Mesothelial cell of epicardium (in vitro differentiated cells): ENCODE results near the gene S100A3. TPM values are rescaled to one million over a fixed set of nuclear protein-coding genes. Genes with fewer than 3 reads are reported as not detected.

Source experiments
- DNase-seq, 2 experiments: peaks; one replicate each; pipeline ENCODE4 v3.0.0; 2021; ENCODE audit warnings: low spot score in 2 of 2; ENCODE audit not compliant: unreplicated experiment in 2 of 2
- H3K27ac Mint-ChIP-seq: 2 replicates; pipeline ENCODE4 v1.8.0; 2021; ENCODE audit warnings: mixed read lengths
- H3K27me3 Mint-ChIP-seq: 2 replicates; pipeline ENCODE4 v1.8.0; 2021; ENCODE audit warnings: low read depth, mixed read lengths
- H3K36me3 Mint-ChIP-seq: 2 replicates; pipeline ENCODE4 v1.8.0; 2021; ENCODE audit warnings: mixed read lengths
- H3K4me1 Mint-ChIP-seq: 2 replicates; pipeline ENCODE4 v1.8.0; 2021; ENCODE audit warnings: mixed read lengths
- H3K4me3 Mint-ChIP-seq: 2 replicates; pipeline ENCODE4 v1.8.0; 2021; ENCODE audit warnings: mild to moderate bottlenecking, moderate library complexity, mixed read lengths
- H3K9me3 Mint-ChIP-seq: 2 replicates; pipeline ENCODE4 v1.8.0; 2021; ENCODE audit warnings: mixed read lengths
- total RNA-seq: library from RNA; stranded (reverse); gene quantifications from 3 replicates; pipeline ENCODE4 v1.2.1, GENCODE V29; 2021
- TF ChIP-seq, protein P1 (sequence below): fragments of 200-600 bp; sonication (generic); IDR thresholded peaks from one replicate; pipeline ENCODE4 v1.5.0; 2021; ENCODE audit warnings: antibody characterized with exemption; ENCODE audit not compliant: unreplicated experiment

S100A3 gene
- total RNA-seq, 1 donor from 2014 or later = not detected

DNA sequence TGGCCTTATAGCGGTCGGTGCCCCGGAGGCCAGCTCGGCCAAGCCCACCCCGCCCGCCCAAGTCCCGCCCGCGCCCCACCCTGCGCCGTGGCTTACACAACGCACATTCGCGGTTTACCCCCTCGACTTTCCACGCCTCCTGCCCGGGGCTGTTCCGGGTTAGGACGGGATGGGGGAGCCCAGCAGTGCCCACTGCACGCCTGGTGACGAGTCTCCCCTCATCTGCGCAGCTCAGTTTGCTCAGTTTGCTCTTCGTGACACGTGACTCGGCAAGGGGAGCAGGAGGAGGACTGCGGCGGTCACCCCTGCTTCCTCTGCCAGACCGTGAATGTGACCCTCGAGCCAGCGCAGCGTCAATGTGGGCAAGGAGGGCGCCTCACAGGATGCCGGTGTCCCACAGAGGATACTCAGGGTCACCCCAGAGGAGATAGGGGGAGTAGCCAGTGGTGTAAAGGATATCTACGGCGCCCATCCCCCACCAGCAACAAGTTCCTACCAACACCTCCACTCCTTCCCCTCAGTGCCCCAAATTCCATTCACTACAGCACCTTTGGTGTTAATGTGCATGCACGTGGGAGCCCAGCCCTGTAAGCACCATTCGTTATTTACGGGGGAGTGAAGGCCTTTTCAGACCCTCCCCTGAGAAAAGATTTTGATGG, 12.9 kb downstream of the S100A3 start:
- TF ChIP-seq, protein P1, sequence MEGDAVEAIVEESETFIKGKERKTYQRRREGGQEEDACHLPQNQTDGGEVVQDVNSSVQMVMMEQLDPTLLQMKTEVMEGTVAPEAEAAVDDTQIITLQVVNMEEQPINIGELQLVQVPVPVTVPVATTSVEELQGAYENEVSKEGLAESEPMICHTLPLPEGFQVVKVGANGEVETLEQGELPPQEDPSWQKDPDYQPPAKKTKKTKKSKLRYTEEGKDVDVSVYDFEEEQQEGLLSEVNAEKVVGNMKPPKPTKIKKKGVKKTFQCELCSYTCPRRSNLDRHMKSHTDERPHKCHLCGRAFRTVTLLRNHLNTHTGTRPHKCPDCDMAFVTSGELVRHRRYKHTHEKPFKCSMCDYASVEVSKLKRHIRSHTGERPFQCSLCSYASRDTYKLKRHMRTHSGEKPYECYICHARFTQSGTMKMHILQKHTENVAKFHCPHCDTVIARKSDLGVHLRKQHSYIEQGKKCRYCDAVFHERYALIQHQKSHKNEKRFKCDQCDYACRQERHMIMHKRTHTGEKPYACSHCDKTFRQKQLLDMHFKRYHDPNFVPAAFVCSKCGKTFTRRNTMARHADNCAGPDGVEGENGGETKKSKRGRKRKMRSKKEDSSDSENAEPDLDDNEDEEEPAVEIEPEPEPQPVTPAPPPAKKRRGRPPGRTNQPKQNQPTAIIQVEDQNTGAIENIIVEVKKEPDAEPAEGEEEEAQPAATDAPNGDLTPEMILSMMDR = no peak
- Mint-ChIP-seq H3K27ac (no peak overlapping the region), H3K4me1 (peaks cover 33% of the 10 kb centered on the region), H3K36me3 (no peaks in the 10 kb centered on the region), H3K4me3 (peak overlapping the region; percentile 33), H3K9me3 (no peaks in the 10 kb centered on the region), H3K27me3 (no peaks in the 10 kb centered on the region)
- DNase-seq = no peak

DNA sequence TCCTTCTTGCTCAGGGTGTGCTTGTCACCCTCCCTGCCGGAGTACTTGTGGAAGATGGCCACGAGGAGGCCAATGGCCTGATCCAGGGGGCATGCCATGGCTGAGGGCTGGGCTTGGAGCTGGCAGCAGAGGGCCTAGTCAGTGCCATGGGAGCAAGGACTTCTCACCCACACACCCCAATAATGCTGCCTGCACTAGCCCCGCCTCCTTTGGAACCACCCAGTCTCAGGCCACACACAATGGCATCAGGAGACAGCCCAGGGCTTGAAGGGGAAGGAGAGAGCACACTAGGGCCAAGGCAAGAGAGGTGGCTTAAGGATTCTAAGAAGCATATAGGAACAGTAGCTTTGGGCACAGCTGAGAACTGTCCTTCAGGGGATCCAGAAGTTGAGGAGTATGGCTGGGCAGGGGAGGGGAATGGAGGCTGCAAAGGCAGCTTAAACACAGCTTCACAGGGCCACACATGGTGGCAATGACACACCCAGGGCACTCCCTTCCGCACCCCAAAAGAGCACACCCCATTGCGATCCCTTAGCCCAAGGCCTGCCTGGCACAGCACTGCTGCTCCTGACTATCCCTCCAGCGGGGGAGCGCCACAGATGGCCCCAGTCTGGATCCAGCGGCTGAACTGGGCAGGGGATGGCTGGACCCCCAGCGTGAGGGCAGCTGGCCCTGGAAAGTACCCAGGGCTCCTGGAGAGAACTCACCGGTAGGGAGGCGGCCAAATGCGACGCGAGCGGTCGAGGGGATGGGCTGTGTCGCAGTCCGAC, 13.6 kb downstream of the S100A3 start, which contains the start of gene S100A6:
Gene S100A6 (minus strand): TSS at position 750 of the 770 bp plus-strand sequence. CDS start 652 bp downstream, at position 98.
- no peaks in the 10 kb centered on the region for H3K9me3 Mint-ChIP-seq
- peaks cover 33% of the 10 kb centered on the region for H3K4me1 Mint-ChIP-seq
- no peaks in the 10 kb centered on the region for H3K27me3 Mint-ChIP-seq
- H3K36me3 Mint-ChIP-seq = no peaks in the 10 kb centered on the region
- TF ChIP-seq, protein P1 = no peak
- DNase-seq = no peak
- peak within 1 kb of the TSS; percentile 33 for H3K4me3 Mint-ChIP-seq
- no peak within 1 kb of the TSS for H3K27ac Mint-ChIP-seq

DNA sequence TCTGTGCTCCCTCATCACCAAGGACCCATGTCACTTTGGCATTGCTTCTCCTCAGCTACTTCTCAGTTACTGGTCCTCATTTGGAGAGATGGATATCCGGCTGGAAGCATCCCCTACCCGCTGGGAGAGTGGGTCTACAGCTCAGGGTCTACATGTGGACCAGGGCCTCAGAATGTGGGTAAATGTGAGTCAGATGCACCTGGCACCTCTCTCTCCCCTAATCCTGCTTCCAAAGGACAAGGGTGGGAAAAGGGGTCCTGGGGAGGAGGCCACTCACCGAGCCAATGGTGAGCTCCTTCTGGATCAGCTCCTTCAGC, 14.2 kb downstream of the S100A3 start:
- Mint-ChIP-seq H3K4me3 (no peak overlapping the region), H3K4me1 (peaks cover 33% of the 10 kb centered on the region), H3K9me3 (no peaks in the 10 kb centered on the region), H3K36me3 (no peaks in the 10 kb centered on the region), H3K27me3 (no peaks in the 10 kb centered on the region), H3K27ac (no peak overlapping the region)
- no peak for DNase-seq
- TF ChIP-seq, protein P1 = no peak

DNA sequence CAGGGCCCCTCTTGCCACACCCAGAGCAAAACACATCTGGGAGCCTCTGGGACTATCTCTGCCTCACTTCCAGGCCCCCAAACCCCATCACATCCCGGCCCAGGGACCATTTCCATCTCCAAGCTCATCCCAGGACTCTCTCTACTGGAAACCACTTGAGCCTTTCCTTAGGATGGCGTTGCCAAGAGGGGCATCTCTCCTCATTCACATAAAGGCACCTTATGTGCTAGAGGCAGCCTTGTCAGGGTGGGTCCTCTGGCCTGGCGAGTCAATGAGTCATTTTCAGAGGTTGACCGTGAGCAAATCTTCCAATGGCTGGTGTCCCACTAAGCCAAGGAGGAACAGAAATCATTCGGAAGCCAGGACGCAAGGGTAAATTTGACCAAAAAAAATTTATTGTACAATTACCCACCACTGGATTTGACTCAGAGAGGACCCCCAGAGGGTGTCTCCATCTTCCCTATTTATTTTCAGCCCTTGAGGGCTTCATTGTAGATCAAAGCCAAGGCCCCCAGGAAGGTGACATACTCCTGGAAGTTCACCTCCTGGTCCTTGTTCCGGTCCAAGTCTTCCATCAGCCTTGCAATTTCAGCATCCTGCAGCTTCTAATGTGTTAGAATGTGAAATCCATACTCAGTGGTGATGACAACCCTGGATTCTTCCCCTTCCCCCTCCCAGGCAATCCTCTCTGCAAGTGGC, 14.7 kb downstream of the S100A3 start:
- no peak overlapping the region for H3K27ac Mint-ChIP-seq
- H3K27me3 Mint-ChIP-seq = no peaks in the 10 kb centered on the region
- TF ChIP-seq, protein P1 = no peak
- no peak overlapping the region for H3K4me3 Mint-ChIP-seq
- no peak for DNase-seq
- H3K4me1 Mint-ChIP-seq = peaks cover 31% of the 10 kb centered on the region
- H3K9me3 Mint-ChIP-seq = no peaks in the 10 kb centered on the region
- no peaks in the 10 kb centered on the region for H3K36me3 Mint-ChIP-seq

DNA sequence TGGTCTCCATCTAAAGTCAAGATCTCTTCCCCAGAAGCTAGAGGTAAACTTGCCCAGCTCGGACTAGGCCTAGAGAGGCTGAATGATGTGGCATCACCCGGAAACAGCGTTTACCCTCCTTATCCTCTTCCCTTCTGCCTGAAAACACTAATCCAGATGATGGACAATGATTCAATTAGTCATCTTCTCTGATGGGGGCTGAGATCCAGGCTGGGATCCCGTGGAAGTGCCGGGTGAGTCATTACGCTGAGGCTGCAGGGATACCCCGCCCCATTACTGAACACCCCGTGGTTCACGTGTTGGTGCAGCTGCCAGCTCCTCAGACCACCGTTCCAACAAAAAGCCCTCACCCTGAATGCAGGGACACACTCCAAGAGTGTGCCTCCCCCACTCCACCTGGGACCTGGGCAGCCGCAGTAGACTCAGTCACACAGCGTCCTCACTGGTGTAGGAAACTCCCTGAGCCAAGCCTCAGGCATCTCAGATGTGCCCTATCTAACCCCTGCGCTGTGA, 15.3 kb downstream of the S100A3 start:
- no peak for DNase-seq
- Mint-ChIP-seq H3K9me3 (no peaks in the 10 kb centered on the region), H3K4me3 (peak overlapping the region; percentile 52), H3K27ac (no peak overlapping the region), H3K36me3 (no peaks in the 10 kb centered on the region), H3K4me1 (peaks cover 33% of the 10 kb centered on the region), H3K27me3 (no peaks in the 10 kb centered on the region)
- TF ChIP-seq, protein P1 = no peak
